SJSA1 (cell line): ENCODE data around the gene C6orf120. TPM values are rescaled to one million over a fixed set of nuclear protein-coding genes. Genes with fewer than 3 reads are reported as not detected.
A peak's percentile ranks its signal among the peaks of the same experiment; 100 is the strongest.

Experiments used
- DNase-seq, 2 experiments: peaks; one replicate each; pipeline ENCODE4 v3.0.0-alpha.2; 2015 to 2020; ENCODE audit warnings: low spot score in 2 of 2, low read depth in 1 of 2
- H3K27ac ChIP-seq: fragments of 250-450 bp; sonication (Bioruptor Pico); 2 replicates; pipeline ENCODE4 v1.5.1; 2020; ENCODE audit warnings: mild to moderate bottlenecking, moderate library complexity
- H3K27me3 ChIP-seq: fragments of 250-450 bp; sonication (Bioruptor Pico); replicated peaks from 2 replicates; pipeline ENCODE4 v1.5.1; 2020; ENCODE audit warnings: mild to moderate bottlenecking, moderate library complexity
- H3K36me3 ChIP-seq: fragments of 250-450 bp; sonication (Bioruptor Pico); 2 replicates; pipeline ENCODE4 v1.5.1; 2020; ENCODE audit warnings: mild to moderate bottlenecking
- H3K4me1 ChIP-seq: fragments of 250-450 bp; sonication (Bioruptor Pico); replicated peaks from 2 replicates; pipeline ENCODE4 v1.6.1; 2021; ENCODE audit warnings: mild to moderate bottlenecking
- H3K4me3 ChIP-seq: fragments of 250-450 bp; sonication (Bioruptor Pico); 2 replicates; pipeline ENCODE4 v1.5.1; 2020; ENCODE audit warnings: mild to moderate bottlenecking
- H3K9me3 ChIP-seq: fragments of 250-450 bp; sonication (Bioruptor Pico); replicated peaks from 2 replicates; pipeline ENCODE4 v1.5.1; 2020; ENCODE audit warnings: mild to moderate bottlenecking
- total RNA-seq: library from RNA; depleted of rRNA; stranded (reverse); fragments of >200 nt; shearing (Covaris generic); gene quantifications from 2 replicates; pipeline ENCODE4 v1.2.3, GENCODE V29; 2014

C6orf120 gene
- total RNA-seq, 1 experiment from 2014 or later: 34.0 TPM

GRCh38 chr6:169667716-169668115, 34.2 kb upstream of the C6orf120 start:
- Histone ChIP-seq H3K27me3 (no peaks in the 10 kb centered on the region), H3K9me3 (no peaks in the 10 kb centered on the region), H3K27ac (no peak overlapping the region), H3K4me3 (no peak overlapping the region), H3K4me1 (no peaks in the 10 kb centered on the region), H3K36me3 (peaks cover 27% of the 10 kb centered on the region)
- no peak for DNase-seq

GRCh38 chr6:169668203-169668847, 33.6 kb upstream of the C6orf120 start:
- H3K27me3 ChIP-seq: no peaks in the 10 kb centered on the region
- no peak for DNase-seq

GRCh38 chr6:169669147-169669546, 32.8 kb upstream of the C6orf120 start:
- Histone ChIP-seq H3K4me3 (no peak overlapping the region), H3K27me3 (no peaks in the 10 kb centered on the region), H3K4me1 (no peaks in the 10 kb centered on the region), H3K27ac (no peak overlapping the region), H3K9me3 (no peaks in the 10 kb centered on the region), H3K36me3 (peaks cover 22% of the 10 kb centered on the region)
- no peak for DNase-seq

More at GRCh38 chr6:169668203-169668847, 33.6 kb upstream of the C6orf120 start:
- peaks cover 26% of the 10 kb centered on the region for H3K36me3 ChIP-seq
- H3K9me3 ChIP-seq: no peaks in the 10 kb centered on the region
- H3K27ac ChIP-seq: no peak overlapping the region
- no peak overlapping the region for H3K4me3 ChIP-seq
- no peaks in the 10 kb centered on the region for H3K4me1 ChIP-seq

GRCh38 chr6:169669889-169670288, 32.0 kb upstream of the C6orf120 start:
- Histone ChIP-seq H3K4me1 (no peaks in the 10 kb centered on the region), H3K9me3 (no peaks in the 10 kb centered on the region), H3K27ac (no peak overlapping the region), H3K36me3 (peaks cover 22% of the 10 kb centered on the region), H3K27me3 (no peaks in the 10 kb centered on the region), H3K4me3 (no peak overlapping the region)
- no peak for DNase-seq

GRCh38 chr6:169671563-169671962, 30.4 kb upstream of the C6orf120 start:
- no peak overlapping the region for H3K27ac ChIP-seq
- no peaks in the 10 kb centered on the region for H3K27me3 ChIP-seq
- no peak for DNase-seq
- no peaks in the 10 kb centered on the region for H3K9me3 ChIP-seq
- H3K4me3 ChIP-seq: no peak overlapping the region
- H3K4me1 ChIP-seq: no peaks in the 10 kb centered on the region
- H3K36me3 ChIP-seq: peaks cover 22% of the 10 kb centered on the region

DNA sequence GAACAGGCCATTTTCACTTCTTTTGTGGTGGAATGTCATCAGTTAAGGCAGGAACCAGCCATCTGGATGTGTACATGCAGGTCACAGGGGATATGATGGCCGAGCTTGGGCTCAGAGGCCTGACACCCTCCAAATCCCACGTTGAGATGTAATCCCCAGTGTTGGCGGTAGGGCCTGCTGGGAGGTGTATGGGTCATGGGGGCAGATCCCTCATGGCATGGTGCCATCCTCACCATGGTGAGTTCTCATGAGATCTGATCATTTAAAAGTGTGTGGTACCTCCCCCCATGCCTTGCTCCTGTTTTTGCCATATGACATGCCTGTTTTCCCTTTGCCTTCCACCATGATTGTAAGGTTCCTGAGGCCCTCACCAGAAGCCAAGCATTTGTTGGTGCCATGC, 26.9 kb upstream of the C6orf120 start:
- Histone ChIP-seq H3K27ac (no peak overlapping the region), H3K9me3 (no peaks in the 10 kb centered on the region), H3K36me3 (peaks cover 11% of the 10 kb centered on the region), H3K4me3 (no peak overlapping the region), H3K27me3 (no peaks in the 10 kb centered on the region), H3K4me1 (no peaks in the 10 kb centered on the region)
- no peak for DNase-seq

DNA sequence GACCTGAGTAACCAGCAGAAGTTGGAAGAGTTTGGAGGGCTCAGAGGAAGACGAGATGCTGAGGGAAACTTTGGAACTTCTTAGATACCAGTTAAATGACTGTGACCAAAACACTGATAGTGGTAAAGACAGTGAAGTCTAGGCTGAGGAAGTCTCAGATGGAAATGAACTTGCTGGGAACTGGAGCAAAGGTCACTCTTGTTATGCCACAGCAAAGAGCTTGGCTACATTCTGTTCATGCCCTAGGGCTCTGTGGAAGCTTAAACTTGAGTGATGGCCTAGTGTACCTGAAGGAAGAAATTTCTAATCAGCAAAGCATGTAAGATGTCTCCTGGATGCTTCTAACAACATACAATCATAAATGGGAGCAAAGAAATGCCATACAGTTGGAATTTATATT, 24.8 kb upstream of the C6orf120 start:
- Histone ChIP-seq H3K27me3 (no peaks in the 10 kb centered on the region), H3K4me1 (no peaks in the 10 kb centered on the region), H3K4me3 (no peak overlapping the region), H3K36me3 (peaks cover 13% of the 10 kb centered on the region), H3K27ac (no peak overlapping the region), H3K9me3 (no peaks in the 10 kb centered on the region)
- no peak for DNase-seq

DNA sequence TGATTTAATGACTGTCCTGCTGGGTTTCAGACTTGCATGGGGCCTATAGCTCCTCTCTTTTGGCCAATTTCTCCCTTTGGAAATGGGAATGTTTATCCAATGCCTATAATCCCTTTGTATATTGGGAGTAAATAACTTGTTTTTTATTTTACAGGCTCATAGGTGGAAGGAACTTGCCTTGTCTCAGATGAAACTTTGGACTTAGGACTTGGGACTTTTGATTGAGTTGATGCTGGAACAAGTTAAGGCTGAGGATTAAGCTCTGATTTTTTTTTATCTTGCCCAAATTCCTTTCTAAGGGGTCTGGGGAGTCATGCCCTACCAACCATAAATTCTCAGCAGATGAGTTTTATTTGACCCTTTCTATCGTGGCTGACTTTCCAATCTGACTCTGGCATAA, 23.6 kb upstream of the C6orf120 start:
- DNase-seq: no peak
- no peaks in the 10 kb centered on the region for H3K27me3 ChIP-seq
- no peaks in the 10 kb centered on the region for H3K4me1 ChIP-seq
- no peaks in the 10 kb centered on the region for H3K9me3 ChIP-seq
- no peak overlapping the region for H3K4me3 ChIP-seq
- no peak overlapping the region for H3K27ac ChIP-seq
- H3K36me3 ChIP-seq: peaks cover 18% of the 10 kb centered on the region

GRCh38 chr6:169684056-169684455, 17.9 kb upstream of the C6orf120 start:
- peaks cover 8% of the 10 kb centered on the region for H3K9me3 ChIP-seq
- 0 out of 2 replicates have a peak, but pooled peaks cover 3% of the 10 kb centered on the region for H3K4me1 ChIP-seq
- no peaks in the 10 kb centered on the region for H3K27me3 ChIP-seq
- H3K36me3 ChIP-seq: peaks cover 39% of the 10 kb centered on the region
- no peak overlapping the region for H3K27ac ChIP-seq
- H3K4me3 ChIP-seq: no peak overlapping the region
- DNase-seq: no peak

DNA sequence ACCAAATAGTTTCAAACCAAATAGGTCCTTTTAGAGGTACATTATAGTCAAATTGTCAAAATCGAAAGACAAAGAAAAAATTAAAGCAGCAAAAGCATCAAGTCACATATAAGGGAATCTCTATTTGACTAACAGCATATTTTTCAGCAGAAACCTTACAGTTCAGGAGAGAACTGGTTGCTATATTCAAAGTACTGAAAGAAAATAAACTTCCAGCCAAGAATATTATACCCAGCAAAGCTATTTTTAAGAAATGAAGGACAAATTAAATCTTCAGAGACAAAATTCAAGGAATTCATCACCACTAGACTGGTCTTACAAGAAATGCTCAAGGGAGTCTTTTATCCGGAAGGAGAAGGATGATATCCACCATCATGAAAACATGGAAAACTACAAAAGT, 16.1 kb upstream of the C6orf120 start:
- no peaks in the 10 kb centered on the region for H3K27me3 ChIP-seq
- peaks cover 8% of the 10 kb centered on the region for H3K9me3 ChIP-seq
- no peak overlapping the region for H3K4me3 ChIP-seq
- H3K4me1 ChIP-seq: 0 out of 2 replicates have a peak, but pooled peaks cover 3% of the 10 kb centered on the region
- no peak overlapping the region for H3K27ac ChIP-seq
- no peak for DNase-seq
- peaks cover 39% of the 10 kb centered on the region for H3K36me3 ChIP-seq

GRCh38 chr6:169689287-169689686, 12.6 kb upstream of the C6orf120 start:
- peak in 1 of 2 experiments; percentile 17 for DNase-seq
- Histone ChIP-seq H3K4me1 (0 out of 2 replicates have a peak, but pooled peaks cover 3% of the 10 kb centered on the region), H3K9me3 (peaks cover 8% of the 10 kb centered on the region), H3K27ac (no peak overlapping the region), H3K27me3 (no peaks in the 10 kb centered on the region), H3K36me3 (peaks cover 28% of the 10 kb centered on the region), H3K4me3 (no peak overlapping the region)

- peaks cover 31% of the 10 kb centered on the region for H3K36me3 ChIP-seq
- no peak for DNase-seq
- no peaks in the 10 kb centered on the region for H3K27me3 ChIP-seq
- peaks cover 4% of the 10 kb centered on the region; the same call in 1 of the 2 replicates for H3K9me3 ChIP-seq
- no peak overlapping the region for H3K27ac ChIP-seq
- H3K4me3 ChIP-seq: no peak overlapping the region
- H3K4me1 ChIP-seq: 0 out of 2 replicates have a peak, but pooled peaks cover 3% of the 10 kb centered on the region
Measured at GRCh38 chr6:169691260-169691659, 10.7 kb upstream of the C6orf120 start.

DNA sequence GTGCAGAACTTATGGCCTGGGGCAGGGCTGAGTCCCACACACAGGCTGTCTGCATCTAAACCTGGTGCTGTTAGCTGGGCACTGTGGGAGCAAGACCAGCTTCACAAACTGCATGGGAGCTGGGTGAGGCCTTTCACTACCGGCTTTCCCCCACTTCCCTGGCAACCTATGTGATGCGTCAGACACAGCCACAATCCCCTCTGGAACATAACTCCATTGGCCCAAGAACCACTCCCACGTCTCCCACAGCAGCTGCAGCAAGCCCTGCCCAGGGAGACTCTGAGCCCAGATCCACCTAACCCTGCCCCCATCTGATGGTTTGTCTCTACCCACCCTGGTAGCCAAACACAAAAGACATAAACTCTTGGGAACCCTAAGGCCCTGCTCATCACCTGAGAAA, 9.4 kb upstream of the C6orf120 start:
- H3K9me3 ChIP-seq: no peaks in the 10 kb centered on the region; the same call in 1 of the 2 replicates
- 0 out of 2 replicates have a peak, but pooled peaks cover 3% of the 10 kb centered on the region for H3K4me1 ChIP-seq
- no peaks in the 10 kb centered on the region for H3K27me3 ChIP-seq
- peaks cover 21% of the 10 kb centered on the region for H3K36me3 ChIP-seq
- no peak overlapping the region for H3K4me3 ChIP-seq
- H3K27ac ChIP-seq: no peak overlapping the region
- DNase-seq: no peak

- no peak overlapping the region for H3K27ac ChIP-seq
- H3K4me1 ChIP-seq: peaks cover 3% of the 10 kb centered on the region
- peaks cover 13% of the 10 kb centered on the region; the same call in 1 of the 2 replicates for H3K36me3 ChIP-seq
- no peaks in the 10 kb centered on the region for H3K27me3 ChIP-seq
- DNase-seq: no peak
- H3K9me3 ChIP-seq: no peaks in the 10 kb centered on the region; the same call in 1 of the 2 replicates
- H3K4me3 ChIP-seq: no peak overlapping the region
Measured at GRCh38 chr6:169695131-169695530, 6.8 kb upstream of the C6orf120 start.
